Mesenteric fat pad (tissue), 1 donor: ENCODE results near the gene KRT6A. TPM values are rescaled to one million over a fixed set of nuclear protein-coding genes. Genes with fewer than 3 reads are reported as not detected.

ENCODE experiments used
- total RNA-seq: library from RNA; stranded (reverse); fragmentation: NEBNext Ultra II Directional; extraction: Animal tissue kit (Norgen Biotek cat#: 25700); gene quantifications from one replicate; pipeline ENCODE4 v1.2.1, GENCODE V29; 2021
- donor health status: DM: yes; HTN: yes; CAD: no.

Gene KRT6A
- total RNA-seq, 1 donor from 2014 or later = not detected

Other genes starting within 250 kb of the KRT6A start
- not detected for gene KRT86, start 218.6 kb downstream of the KRT6A start, total RNA-seq
- gene KRT81, start 201.7 kb downstream of the KRT6A start, total RNA-seq = not detected
- not detected for gene KRT83, start 171.9 kb downstream of the KRT6A start, total RNA-seq
- not detected for gene KRT85, start 125.8 kb downstream of the KRT6A start, total RNA-seq
- not detected for gene KRT84, start 107.6 kb downstream of the KRT6A start, total RNA-seq
- not detected for gene KRT82, start 86.9 kb downstream of the KRT6A start, total RNA-seq
- gene KRT75, start 58.9 kb downstream of the KRT6A start, total RNA-seq = not detected
- not detected for gene KRT6B, start 41.1 kb downstream of the KRT6A start, total RNA-seq
- not detected for gene KRT6C, start 19.5 kb downstream of the KRT6A start, total RNA-seq
- 3.0 TPM for gene KRT5, start 27.1 kb upstream of the KRT6A start, total RNA-seq
- not detected for gene KRT71, start 59.9 kb upstream of the KRT6A start, total RNA-seq
- gene KRT74, start 80.6 kb upstream of the KRT6A start, total RNA-seq = not detected
- not detected for gene KRT72, start 108.2 kb upstream of the KRT6A start, total RNA-seq
- gene KRT73, start 125.3 kb upstream of the KRT6A start, total RNA-seq = not detected
- gene KRT2, start 159.0 kb upstream of the KRT6A start, total RNA-seq = not detected
- gene KRT1, start 187.2 kb upstream of the KRT6A start, total RNA-seq = not detected
- gene KRT77, start 210.3 kb upstream of the KRT6A start, total RNA-seq = not detected